ENCODE data around the gene PLEKHA7. TPM values are rescaled to one million over a fixed set of nuclear protein-coding genes. Genes with fewer than 3 reads are reported as not detected.

Gene PLEKHA7
- total RNA-seq, 1 experiment from 2014 or later, result 13.0 TPM

GRCh38 chr11:16831316-16832192 is 182.7 kb downstream of the PLEKHA7 start:
- ATAC-seq (no peak), DNase-seq (ENCODE audit: low spot score) (no peak)
- Mint-ChIP-seq H3K27ac (no peak overlapping the region; the same call in 1 of the 2 replicates), H3K4me3 (no peak overlapping the region), H3K27me3 (ENCODE audit: low read depth) (no peaks in the 10 kb centered on the region), H3K36me3 (no peaks in the 10 kb centered on the region), H3K9me3 (no peaks in the 10 kb centered on the region), H3K4me1 (peaks cover 15% of the 10 kb centered on the region; the same call in 1 of the 2 replicates)
- CTCF ChIA-PET, result interaction anchor here (0.8 to 3.0 kb wide), 3 partner anchors 11 to 232 kb away, joined by 3 to 14 read pairs (median 7); no protein-coding TSS in a partner anchor
- TF ChIP-seq ZNF317 (CRISPR knock-in tag; IDR thresholded peaks at IDR 0.05; ENCODE audit: borderline replicate concordance, low read depth) (no peak), GRHL2 (CRISPR knock-in tag; IDR thresholded peaks at IDR 0.05; ENCODE audit: insufficient replicate concordance, severe bottlenecking) (no peak), NFE2L1 (CRISPR knock-in tag; IDR thresholded peaks at IDR 0.05) (no peak), TP53 (CRISPR knock-in tag; IDR thresholded peaks at IDR 0.05) (no peak), FOXK1 (CRISPR knock-in tag; IDR thresholded peaks at IDR 0.05) (no peak), EMX1 (CRISPR knock-in tag; IDR thresholded peaks at IDR 0.05) (no peak), ZMAT4 (CRISPR knock-in tag; IDR thresholded peaks at IDR 0.05) (no peak), FOXJ3 (CRISPR knock-in tag; IDR thresholded peaks at IDR 0.05; ENCODE audit: borderline replicate concordance) (no peak), NR2C2 (CRISPR knock-in tag; IDR thresholded peaks at IDR 0.05) (no peak), AFF4 (CRISPR knock-in tag; IDR thresholded peaks at IDR 0.05; ENCODE audit: borderline replicate concordance) (no peak), MYBL2 (CRISPR knock-in tag; IDR thresholded peaks at IDR 0.05) (no peak), ZNF138 (CRISPR knock-in tag; conservative IDR thresholded peaks at IDR 0.05) (no peak), RELA (CRISPR knock-in tag; IDR thresholded peaks at IDR 0.05; ENCODE audit: borderline replicate concordance) (no peak), E2F1 (CRISPR knock-in tag; IDR thresholded peaks at IDR 0.05) (no peak), TCF7 (CRISPR knock-in tag; IDR thresholded peaks at IDR 0.05; ENCODE audit: low read depth) (no peak)
- POLR2A ChIA-PET, result no interaction called here

- H3K4me3 Mint-ChIP-seq, result no peak overlapping the region
- TF ChIP-seq PRRX2 (CRISPR knock-in tag; IDR thresholded peaks at IDR 0.05) (no peak), HMGA2 (CRISPR knock-in tag; IDR thresholded peaks at IDR 0.05) (no peak), RELA (CRISPR knock-in tag; IDR thresholded peaks at IDR 0.05; ENCODE audit: borderline replicate concordance) (no peak)
- ChIA-PET POLR2A (no interaction called here), CTCF (interaction anchor here (0.6 to 1.0 kb wide), 3 partner anchors 16 to 502 kb away, joined by 3 to 4 read pairs (median 3); no protein-coding TSS in a partner anchor)
- no peak for ATAC-seq
- H3K9me3 Mint-ChIP-seq, result no peaks in the 10 kb centered on the region
- no peak overlapping the region for H3K27ac Mint-ChIP-seq
- no peaks in the 10 kb centered on the region for H3K36me3 Mint-ChIP-seq
- peaks cover 6% of the 10 kb centered on the region; the same call in 1 of the 2 replicates for H3K4me1 Mint-ChIP-seq
- DNase-seq (ENCODE audit: low spot score), result no peak
- H3K27me3 Mint-ChIP-seq (ENCODE audit: low read depth), result no peaks in the 10 kb centered on the region
These were observed 187.1 kb downstream of the PLEKHA7 start for GRCh38 chr11:16827139-16827538.

Data from WTC11 (cell line).